HCT116 (cell line): ENCODE results near the gene DPYD. TPM values are rescaled to one million over a fixed set of nuclear protein-coding genes. Genes with fewer than 3 reads are reported as not detected.
A peak's percentile ranks its signal among the peaks of the same experiment; 100 is the strongest.

ENCODE experiments used
- ATAC-seq: fragments of 200-7000 bp; cut with Tn5 transposase; 2 replicates; pipeline ENCODE4 v1.9.1; 2020; ENCODE audit warnings: mild to moderate bottlenecking, moderate library complexity
- BruUV-seq: library from RNA; stranded (reverse); fragments of 400-500 nt; replicated peaks from 2 replicates; lab custom pipeline; 2021; lab: Mats Ljungman, UMichigan
- CTCF ChIA-PET: fragments of 300-600 bp; sonication (Branson Sonifier 250); formaldehyde crosslinking; loops from one replicate; lab custom pipeline; 2021; ENCODE audit warnings: antibody characterized with exemption; lab: Charles Lee
- POLR2A ChIA-PET: fragments of 300-600, 350-600 bp; sonication (Branson Sonifier 250); formaldehyde crosslinking; loops from one replicate; lab custom pipeline; 2021; ENCODE audit warnings: antibody characterized with exemption; lab: Charles Lee
- RAD21 ChIA-PET, 2 experiments: fragments of 300-600 bp; sonication (Branson Sonifier 250); formaldehyde crosslinking; loops; one replicate each; lab custom pipeline; 2023; ENCODE audit warnings: low total read pairs in 2 of 2; ENCODE audit not compliant: uncharacterized antibody in 2 of 2, unreplicated experiment in 2 of 2, low non-redundant PET in 1 of 2; lab: Charles Lee
- DNase-seq: peaks from one replicate; pipeline ENCODE4 v3.0.0-alpha.2; 2010; ENCODE audit warnings: low read depth, low spot score
- H2AFZ ChIP-seq: fragments of 200-600 bp; shearing (Covaris generic), sonication (generic); 2 replicates; pipeline ENCODE4 v1.6.1; 2017; ENCODE audit warnings: low read depth, mixed run types, mixed read lengths, antibody characterized with exemption, low read length; ENCODE audit not compliant: poor library complexity, severe bottlenecking
- H3K27ac ChIP-seq: 2 replicates; pipeline ENCODE4 v1.5.1; 2012; ENCODE audit warnings: low read depth, low read length
- H3K27me3 ChIP-seq: fragments of 200-600 bp; sonication (generic); 2 replicates; pipeline ENCODE4 v1.6.1; 2016; ENCODE audit warnings: mixed run types, low read length, mixed read lengths; ENCODE audit not compliant: insufficient read depth
- H3K36me3 ChIP-seq, 2 experiments: fragments of 200-500 bp in 1 of 2; fragments of 200-600 bp in 1 of 2; sonication (Bioruptor generic) in 1 of 2; sonication (generic) in 1 of 2; 2 replicates each; pipeline versions ENCODE4 v1.5.1 to v1.6.1; 2014 to 2016; ENCODE audit warnings: low read length in 2 of 2, inconsistent platforms in 1 of 2, mixed read lengths in 1 of 2, mixed run types in 1 of 2; ENCODE audit not compliant: insufficient read depth in 2 of 2, control insufficient read depth in 1 of 2
- H3K4me1 ChIP-seq, 2 experiments: fragments of 200-600 bp in 1 of 2; sonication (generic) in 1 of 2; 2 replicates each; pipeline versions ENCODE4 v1.5.1 to v1.6.1; 2012 to 2017; ENCODE audit warnings: low read length in 2 of 2, inconsistent platforms in 1 of 2, mild to moderate bottlenecking in 1 of 2, mixed read lengths in 1 of 2, mixed run types in 1 of 2, moderate library complexity in 1 of 2; ENCODE audit not compliant: insufficient read depth in 2 of 2, control insufficient read depth in 1 of 2
- H3K4me2 ChIP-seq: fragments of 200-600 bp; sonication (generic); 2 replicates; pipeline ENCODE4 v1.6.1; 2017; ENCODE audit warnings: mixed run types, low read length, mixed read lengths
- H3K4me3 ChIP-seq, 2 experiments: fragments of 200-600 bp in 1 of 2; sonication (generic) in 1 of 2; replicated peaks in 1 of 2; 2 replicates each; pipeline ENCODE4 v1.5.1; 2011 to 2016; ENCODE audit warnings: low read length in 2 of 2, control low read depth in 1 of 2, low read depth in 1 of 2, mild to moderate bottlenecking in 1 of 2, mixed read lengths in 1 of 2, mixed run types in 1 of 2
- H3K79me2 ChIP-seq: fragments of 200-600 bp; sonication (generic); 2 replicates; pipeline ENCODE4 v1.6.1; 2017; ENCODE audit warnings: mild to moderate bottlenecking, mixed run types, low read length, moderate library complexity, mixed read lengths; ENCODE audit not compliant: insufficient read depth
- H3K9ac ChIP-seq: fragments of 200-600 bp; sonication (generic); 2 replicates; pipeline ENCODE4 v1.6.1; 2016; ENCODE audit warnings: low read length, mixed read lengths
- H3K9me2 ChIP-seq: fragments of 200-600 bp; sonication (generic), shearing (Covaris generic); 2 replicates; pipeline ENCODE4 v1.6.1; 2017; ENCODE audit warnings: mixed run types, mild to moderate bottlenecking, moderate library complexity; ENCODE audit not compliant: insufficient read depth
- H3K9me3 ChIP-seq, 2 experiments: fragments of 200-500 bp in 1 of 2; fragments of 200-600 bp in 1 of 2; sonication (Bioruptor generic) in 1 of 2; sonication (generic) in 1 of 2; 2 replicates each; pipeline ENCODE4 v1.6.1; 2014 to 2017; ENCODE audit warnings: low read length in 2 of 2, mixed read lengths in 2 of 2, inconsistent platforms in 1 of 2, low read depth in 1 of 2, mild to moderate bottlenecking in 1 of 2, mixed run types in 1 of 2, moderate library complexity in 1 of 2; ENCODE audit not compliant: control insufficient read depth in 1 of 2, insufficient read depth in 1 of 2
- H4K20me1 ChIP-seq: fragments of 200-600 bp; sonication (generic), shearing (Covaris generic); 2 replicates; pipeline ENCODE4 v1.6.1; 2017; ENCODE audit warnings: mixed run types, mild to moderate bottlenecking, moderate library complexity; ENCODE audit not compliant: insufficient read depth
- CTCF ChIP-seq, 3 experiments: fragments of 200-600 bp in 1 of 3; sonication (generic) in 1 of 3; IDR thresholded peaks in 2 of 3; conservative IDR thresholded peaks in 1 of 3; 2 replicates each; pipeline ENCODE4 v1.5.1; 2012 to 2017; ENCODE audit warnings: low read depth in 2 of 3, low read length in 2 of 3, antibody characterized with exemption in 1 of 3, borderline replicate concordance in 1 of 3, control low read depth in 1 of 3, mild to moderate bottlenecking in 1 of 3, mixed read lengths in 1 of 3, mixed run types in 1 of 3, moderate library complexity in 1 of 3; ENCODE audit not compliant: insufficient read depth in 1 of 3
- EZH2 ChIP-seq: fragments of 200-600 bp; sonication (generic); IDR thresholded peaks from 2 replicates; pipeline ENCODE4 v1.6.1; 2017; ENCODE audit warnings: antibody characterized with exemption, mixed run types
- FOSL1 ChIP-seq: IDR thresholded peaks from 2 replicates; pipeline ENCODE4 v1.6.1; 2012; ENCODE audit warnings: low read depth
- RAD21 ChIP-seq: IDR thresholded peaks from 2 replicates; pipeline ENCODE4 v1.6.1; 2012; ENCODE audit warnings: low read depth, mild to moderate bottlenecking
- TCF7L2 ChIP-seq: IDR thresholded peaks from 2 replicates; pipeline ENCODE4 v1.7.0; 2011; ENCODE audit warnings: borderline replicate concordance, inconsistent platforms; ENCODE audit not compliant: insufficient read depth, insufficient read length; ENCODE audit errors: extremely low read depth
- ZFX ChIP-seq: fragments of 450-650 bp; IDR thresholded peaks from 2 replicates; pipeline ENCODE4 v1.6.1; 2017
- intact Hi-C: fragments of 100-400 bp; cut with micrococcal nuclease; formaldehyde crosslinking; loops from 2 replicates; pipeline ENCODE4 v1.10.0; 2022
- total RNA-seq: library from RNA; stranded (reverse); gene quantifications from one replicate; pipeline ENCODE4 v1.2.1, GENCODE V29; 2021; ENCODE audit not compliant: unreplicated experiment

Gene DPYD
- total RNA-seq, 1 experiment from 2014 or later, result 1.7 TPM

GRCh38 chr1:97778718-97779117, 142.1 kb downstream of the DPYD start:
- DNase-seq (no peak), ATAC-seq (no peak)

GRCh38 chr1:97770376-97770775, 150.5 kb downstream of the DPYD start:
- POLR2A ChIA-PET, result no interaction called here
- Histone ChIP-seq H3K36me3 (no peaks in the 10 kb centered on the region), H4K20me1 (no peaks in the 10 kb centered on the region), H3K4me3 (no peak overlapping the region), H3K27me3 (no peaks in the 10 kb centered on the region), H3K79me2 (no peaks in the 10 kb centered on the region), H3K9ac (no peak overlapping the region), H3K9me2 (no peaks in the 10 kb centered on the region)
- TF ChIP-seq EZH2, result no peak
- no peak for TF ChIP-seq TCF7L2
- no peak for TF ChIP-seq FOSL1
- TF ChIP-seq CTCF (IDR thresholded peaks at IDR 0.05 in 2 of 3, conservative IDR thresholded peaks at IDR 0.05 in 1 of 3; ENCODE audit: borderline replicate concordance in 1 of 3, insufficient read depth in 1 of 3, low read depth in 2 of 3, low read length in 2 of 3), result no peak
- TF ChIP-seq, all 23 proteins: peak for 0
- H3K27ac ChIP-seq, result no peak overlapping the region
- H3K4me2 ChIP-seq, result no peak overlapping the region
- no TSS peak for BruUV-seq
- ATAC-seq (no peak), DNase-seq (no peak)
- CTCF ChIA-PET, result no interaction called here
- H3K9me3 ChIP-seq, result no peaks in the 10 kb centered on the region
- intact Hi-C loops, result no loop called here
- no peaks in the 10 kb centered on the region for H3K4me1 ChIP-seq
- no peak overlapping the region for H2AFZ ChIP-seq
- RAD21 ChIA-PET, result no interaction called here

More at GRCh38 chr1:97778718-97779117, 142.1 kb downstream of the DPYD start:
- no peaks in the 10 kb centered on the region for H3K4me1 ChIP-seq
- no peak overlapping the region for H3K9ac ChIP-seq
- ChIA-PET POLR2A (no interaction called here), CTCF (no interaction called here), RAD21 (interaction anchor here in 1 of 2 experiments (0.6 kb wide), 1 partner anchor 194 kb away, joined by 3 read pairs; no protein-coding TSS in a partner anchor)
- no peak overlapping the region for H3K27ac ChIP-seq
- TF ChIP-seq CTCF (IDR thresholded peaks at IDR 0.05 in 2 of 3, conservative IDR thresholded peaks at IDR 0.05 in 1 of 3; ENCODE audit: borderline replicate concordance in 1 of 3, insufficient read depth in 1 of 3, low read depth in 2 of 3, low read length in 2 of 3) (0 out of 6 replicates have a peak, but pooled peaks of 1 of the 3 experiments have one; percentile 7), ZFX (no peak), RAD21 (peak; percentile 40)
- H4K20me1 ChIP-seq, result no peaks in the 10 kb centered on the region
- H3K4me3 ChIP-seq, result no peak overlapping the region
- H3K79me2 ChIP-seq, result no peaks in the 10 kb centered on the region
- no peaks in the 10 kb centered on the region for H3K36me3 ChIP-seq
- H2AFZ ChIP-seq, result no peak overlapping the region
- intact Hi-C loops, result no loop called here
- no peaks in the 10 kb centered on the region for H3K9me3 ChIP-seq
- H3K27me3 ChIP-seq, result no peaks in the 10 kb centered on the region
- no peak overlapping the region for H3K4me2 ChIP-seq
- H3K9me2 ChIP-seq, result no peaks in the 10 kb centered on the region
- BruUV-seq, result no TSS peak
